ENCODE results near the gene RAB37.

DNA sequence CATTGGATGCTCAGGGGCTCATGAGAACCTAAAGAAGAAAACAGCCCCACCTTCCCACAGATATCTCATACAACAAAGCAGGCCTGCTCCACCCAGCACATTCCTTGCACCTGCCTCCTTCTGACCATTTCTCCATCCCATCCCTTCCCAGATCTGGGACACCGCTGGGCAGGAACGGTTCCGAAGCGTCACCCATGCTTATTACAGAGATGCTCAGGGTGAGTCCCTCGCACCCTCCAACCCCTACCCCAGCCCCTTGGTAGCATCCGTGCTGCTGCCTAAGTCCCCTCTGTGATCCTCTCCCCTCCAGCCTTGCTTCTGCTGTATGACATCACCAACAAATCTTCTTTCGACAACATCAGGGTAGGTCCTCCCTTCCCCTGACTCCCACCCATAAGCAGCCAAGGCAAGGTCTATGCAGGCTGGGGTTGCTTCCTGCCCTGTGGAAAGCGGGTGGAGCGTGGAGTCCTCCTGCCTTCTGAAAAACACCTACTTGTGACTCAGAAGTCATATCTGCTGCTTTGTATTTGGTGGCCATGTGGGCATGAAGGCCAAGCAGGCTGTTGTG lies 6.0 kb downstream of the RAB37 start:
- TF ChIP-seq GATA3 (IDR thresholded peaks at IDR 0.05; ENCODE audit: low read depth, low read length) (no peak), GATA2 (IDR thresholded peaks at IDR 0.05; ENCODE audit: low read depth, low read length) (no peak)

Data from SH-SY5Y (cell line).